ENCODE measurements around the gene ZNF165. TPM values are rescaled to one million over a fixed set of nuclear protein-coding genes. Genes with fewer than 3 reads are reported as not detected.

The ZNF165 gene
- total and polyA plus RNA-seq, 2 of the 13 experiments (the other 11 are each of a cell fraction or from before 2014, with no cell fraction given): 0.58 to 8.6 TPM

GRCh38 chr6:28080631-28081485, 490 bp downstream of the ZNF165 start (continued):
- 0 out of 2 replicates have a peak, but pooled peaks have one; percentile 39 for TF ChIP-seq U2AF2 (IDR thresholded peaks at IDR 0.05; ENCODE audit: low read depth, low read length)
- TF ChIP-seq PITX1 (CRISPR knock-in tag; IDR thresholded peaks at IDR 0.05): peak; percentile 86
- peak; percentile 88 for TF ChIP-seq ZBTB39 (CRISPR knock-in tag; IDR thresholded peaks at IDR 0.05)
- TF ChIP-seq HES4 (CRISPR knock-in tag; IDR thresholded peaks at IDR 0.05; ENCODE audit: borderline replicate concordance): no peak; the same call in 1 of the 2 replicates
- peak; percentile 20; the same call in 1 of the 2 replicates for TF ChIP-seq ZNF724P (CRISPR knock-in tag; IDR thresholded peaks at IDR 0.05; ENCODE audit: borderline replicate concordance)
- peak; percentile 63; the same call in 1 of the 2 replicates for TF ChIP-seq SSRP1 (CRISPR knock-in tag; IDR thresholded peaks at IDR 0.05)
- no peak for TF ChIP-seq ZNF207 (IDR thresholded peaks at IDR 0.05; ENCODE audit: borderline replicate concordance)
- TF ChIP-seq ZNF570 (CRISPR knock-in tag; IDR thresholded peaks at IDR 0.05; ENCODE audit: borderline replicate concordance): no peak
- peak; percentile 45; the same call in 1 of the 2 replicates for TF ChIP-seq E2F5 (CRISPR knock-in tag; conservative IDR thresholded peaks at IDR 0.05)
- TF ChIP-seq ZMYM2 (CRISPR knock-in tag; IDR thresholded peaks at IDR 0.05): no peak
- TF ChIP-seq ZNF460 (CRISPR knock-in tag; IDR thresholded peaks at IDR 0.05; ENCODE audit: borderline replicate concordance): peak; percentile 86; the same call in 1 of the 2 replicates
- peak; percentile 88 for TF ChIP-seq GMEB1 (CRISPR knock-in tag; IDR thresholded peaks at IDR 0.05; ENCODE audit: borderline replicate concordance)
- no peak for TF ChIP-seq EZH2 (conservative IDR thresholded peaks at IDR 0.05; ENCODE audit: low read depth, low read length)
- no peak for TF ChIP-seq MTA1 (CRISPR knock-in tag; IDR thresholded peaks at IDR 0.05; ENCODE audit: borderline replicate concordance)
- TF ChIP-seq ZNF792 (CRISPR knock-in tag; IDR thresholded peaks at IDR 0.05): peak; percentile 93
- no peak; the same call in 1 of the 2 replicates for TF ChIP-seq NFIC (IDR thresholded peaks at IDR 0.05; ENCODE audit: low read length)
- TF ChIP-seq MLX (CRISPR knock-in tag; IDR thresholded peaks at IDR 0.05): 0 out of 2 replicates have a peak, but pooled peaks have one; percentile 35
- TF ChIP-seq NFYC (CRISPR knock-in tag; IDR thresholded peaks at IDR 0.05): peak; percentile 52; the same call in 1 of the 2 replicates
- peak; percentile 86; the same call in 1 of the 2 replicates for TF ChIP-seq MIER3 (CRISPR knock-in tag; IDR thresholded peaks at IDR 0.05; ENCODE audit: borderline replicate concordance)
- TF ChIP-seq TFE3 (CRISPR knock-in tag; IDR thresholded peaks at IDR 0.05): peak; percentile 73; the same call in 1 of the 2 replicates
- 0 out of 2 replicates have a peak, but pooled peaks have one; percentile 38 for TF ChIP-seq ZNF101 (CRISPR knock-in tag; IDR thresholded peaks at IDR 0.05; ENCODE audit: borderline replicate concordance, low read depth)
- TF ChIP-seq ATF7-NPFF (CRISPR knock-in tag; IDR thresholded peaks at IDR 0.05; ENCODE audit: low read depth): peak; percentile 70
- 0 out of 2 replicates have a peak, but pooled peaks have one; percentile 80 for TF ChIP-seq PAX8 (CRISPR knock-in tag; IDR thresholded peaks at IDR 0.05; ENCODE audit: borderline replicate concordance)

Measured in HepG2 (cell line).